Adrenal gland (tissue), 12 donors: ENCODE measurements around the gene VCX2. TPM values are rescaled to one million over a fixed set of nuclear protein-coding genes. Genes with fewer than 3 reads are reported as not detected.

ENCODE experiments used
- DNase-seq, 7 donors: peaks; one replicate each; pipeline ENCODE4 v3.0.0-alpha.2; 2019 to 2020
- H3K27ac ChIP-seq, 5 donors: fragments of 200-600 bp; sonication (generic) in 4 of 5; 1 replicate in 3 of 5; 2 replicates in 2 of 5; pipeline versions ENCODE4 v1.5.1 to v1.8.0; 2016 to 2020; ENCODE audit warnings: mild to moderate bottlenecking in 1 of 5
- H3K27me3 ChIP-seq: fragments of 200-600 bp; 2 replicates; pipeline ENCODE4 v1.8.0; 2021
- H3K36me3 ChIP-seq, 2 donors: fragments of 200-600 bp; replicated peaks in 1 of 2; 1 replicate in 1 of 2; 2 replicates in 1 of 2; pipeline versions ENCODE4 v1.5.1 to v1.8.0; 2018 to 2022
- H3K4me1 ChIP-seq, 2 donors: fragments of 200-600 bp; replicated peaks in 1 of 2; 1 replicate in 1 of 2; 2 replicates in 1 of 2; pipeline versions ENCODE4 v1.5.1 to v1.8.0; 2018 to 2021
- H3K4me3 ChIP-seq, 4 donors: fragments of 200-600 bp; sonication (generic) in 3 of 4; one replicate each; pipeline ENCODE4 v1.5.1; 2016 to 2018
- H3K9me3 ChIP-seq, 3 donors: fragments of 200-600 bp; sonication (generic) in 1 of 3; replicated peaks in 1 of 3; 1 replicate in 2 of 3; 2 replicates in 1 of 3; pipeline versions ENCODE4 v1.5.1 to v1.8.0; 2016 to 2021
- CTCF ChIP-seq, 6 experiments: fragments of 450-650 bp in 4 of 6; fragments of 200-600 bp in 2 of 6; sonication (generic) in 1 of 6; IDR thresholded peaks; 1 replicate in 5 of 6; 2 replicates in 1 of 6; pipeline versions ENCODE4 v1.5.1 to v1.8.0; 2016 to 2021; ENCODE audit warnings: antibody characterized with exemption in 6 of 6, mild to moderate bottlenecking in 2 of 6, moderate library complexity in 1 of 6
- POLR2A ChIP-seq, 2 donors: fragments of 450-650 bp; IDR thresholded peaks; one replicate each; pipeline ENCODE4 v1.6.1; 2017; ENCODE audit warnings: antibody characterized with exemption in 2 of 2, mild to moderate bottlenecking in 2 of 2, moderate library complexity in 1 of 2
- WGBS, 4 donors: extraction: QIAGEN DNeasy Blood & Tissue Kit in 2 of 4; methylation state at CpG; one replicate each; pipeline versions ENCODE4 v1.1.5 to v1.1.7; 2013 to 2017; 5-methylcytosine and 5-hydroxymethylcytosine counted together
- intact Hi-C, 2 donors: fragments of 100-400 bp; cut with DNase I; formaldehyde crosslinking; loops; one replicate each; pipeline versions ENCODE4 v1.14.1 to v1.15.0; 2022 to 2023
- polyA plus RNA-seq, 3 donors: library from polyadenylated mRNA; stranded (reverse); fragments of 200-250 nt in 2 of 3; fragments of 350-450 nt in 1 of 3; fragmentation: Illumina TruSeq in 1 of 3; extraction: RNeasy Lipid Tissue Mini Kit (QIAGEN cat#74804) in 1 of 3; gene quantifications; one replicate each; pipeline ENCODE4 v1.2.3, GENCODE V29; 2013 to 2014
- total RNA-seq, 9 donors: library from RNA; depleted of rRNA in 4 of 9; stranded (reverse); fragments of >200 nt in 4 of 9; fragments of 120-200 nt in 1 of 9; fragmentation: NEBNext Ultra II Directional in 1 of 9; extraction: Animal tissue kit (Norgen Biotek cat#: 25700) in 1 of 9; gene quantifications; one replicate each; pipeline versions ENCODE4 v1.1.0 to v1.2.4, GENCODE V29; 2013 to 2023
- donor health status: healthy with polysubstance abuse.
- donor health status: Bipolar disorder and iron deficiency.
- donor health status: DM: yes; HTN: yes; CAD: no.
- donor health status: DM: no; HTN: no; CAD: no.
- donor health status: DM: no; HTN: no; CAD: no.
- donor health status: DM: yes; HTN: yes; CAD: no.

VCX2 gene
- total and polyA plus RNA-seq, 12 donors = not detected

- intact Hi-C loops = no loop called here
- Histone ChIP-seq H3K4me3 (no peak overlapping the region), H3K27ac (no peak overlapping the region), H3K36me3 (no peaks in the 10 kb centered on the region), H3K4me1 (no peaks in the 10 kb centered on the region), H3K27me3 (no peaks in the 10 kb centered on the region), H3K9me3 (peaks cover 0 to 6% (median 0%) of the 10 kb centered on the region in 3 donors)
- DNase-seq = no peak
- WGBS, 4 donors = 47 to 59% (median 58%) methylated on average over 4 of the region's 4 CpGs
- TF ChIP-seq CTCF (IDR thresholded peaks at IDR 0.05) = no peak
- TF ChIP-seq POLR2A (IDR thresholded peaks at IDR 0.05) = no peak
Observed at GRCh38 chrX:8147226-8147625, 23.8 kb downstream of the VCX2 start.

GRCh38 chrX:8144925-8145324, 26.1 kb downstream of the VCX2 start:
- no peaks in the 10 kb centered on the region for H3K9me3 ChIP-seq
- no peak overlapping the region for H3K27ac ChIP-seq
- H3K36me3 ChIP-seq = no peaks in the 10 kb centered on the region
- H3K4me1 ChIP-seq = no peaks in the 10 kb centered on the region
- DNase-seq = no peak
- no peak for TF ChIP-seq CTCF (IDR thresholded peaks at IDR 0.05)
- no peak for TF ChIP-seq POLR2A (IDR thresholded peaks at IDR 0.05)
- WGBS, 4 donors = 97 to 100% (median 97%) methylated on average over 2 to 24 of the region's 24 CpGs; no CpG with 5 or more reads in 1 of the 4 donors
- intact Hi-C loops = no loop called here
- no peaks in the 10 kb centered on the region for H3K27me3 ChIP-seq
- no peak overlapping the region for H3K4me3 ChIP-seq

GRCh38 chrX:8141896-8142295, 29.2 kb downstream of the VCX2 start:
- no peak for TF ChIP-seq CTCF (IDR thresholded peaks at IDR 0.05)
- no peak for TF ChIP-seq POLR2A (IDR thresholded peaks at IDR 0.05)
- H3K27ac ChIP-seq = no peak overlapping the region
- intact Hi-C loops = no loop called here
- no peaks in the 10 kb centered on the region for H3K36me3 ChIP-seq
- H3K27me3 ChIP-seq = no peaks in the 10 kb centered on the region
- H3K4me1 ChIP-seq = no peaks in the 10 kb centered on the region
- 79 to 92% (median 86%) methylated on average over 3 of the region's 3 CpGs for WGBS, 4 donors
- H3K4me3 ChIP-seq = no peak overlapping the region
- H3K9me3 ChIP-seq = no peaks in the 10 kb centered on the region
- DNase-seq = no peak

GRCh38 chrX:8140986-8141744, 29.9 kb downstream of the VCX2 start:
- Histone ChIP-seq H3K9me3 (no peaks in the 10 kb centered on the region), H3K27me3 (no peaks in the 10 kb centered on the region), H3K36me3 (no peaks in the 10 kb centered on the region), H3K4me3 (no peak overlapping the region), H3K27ac (no peak overlapping the region), H3K4me1 (no peaks in the 10 kb centered on the region)
- intact Hi-C loops = no loop called here
- TF ChIP-seq CTCF (IDR thresholded peaks at IDR 0.05) (no peak), POLR2A (IDR thresholded peaks at IDR 0.05) (no peak)
- no peak for DNase-seq
- 89 to 94% (median 92%) methylated on average over 10 of the region's 10 CpGs for WGBS, 4 donors
